ENCODE measurements around the gene WDPCP.
"Not testable (repeated sequence)": the region's sequence is repeated elsewhere in the genome, so short reads cannot be mapped to it uniquely, and the experiment has no call there.

DNA sequence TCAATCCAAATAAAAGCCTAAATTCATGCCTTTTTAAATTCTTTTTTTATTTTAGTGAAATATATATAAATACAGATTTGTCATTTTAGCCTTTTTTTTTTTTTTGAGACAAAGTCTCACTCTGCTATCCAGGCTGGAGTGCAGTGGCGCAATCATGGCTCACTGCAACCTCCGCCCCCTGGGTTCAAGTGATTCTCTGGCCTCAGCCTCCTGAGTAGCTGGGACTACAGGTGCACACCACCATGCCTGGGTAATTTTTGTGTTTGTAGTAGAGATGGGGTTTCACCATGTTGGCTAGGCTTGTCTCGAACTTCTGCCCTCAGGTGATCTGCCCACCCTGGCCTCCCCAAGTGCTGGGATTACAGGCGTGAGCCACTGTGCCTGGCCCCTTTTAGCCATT, 513.9 kb downstream of the WDPCP start:
- TF ChIP-seq EZH2phosphoT487 (IDR thresholded peaks at IDR 0.05; ENCODE audit: unreplicated experiment); EZH2 (IDR thresholded peaks at IDR 0.05; ENCODE audit: low read depth, unreplicated experiment); POLR2AphosphoS5 (IDR thresholded peaks at IDR 0.05; ENCODE audit: low read depth); JUNB (IDR thresholded peaks at IDR 0.05; ENCODE audit: unreplicated experiment); CREB1 (CRISPR knock-in tag; IDR thresholded peaks at IDR 0.05; ENCODE audit: low read depth); ZNF114 (CRISPR knock-in tag; IDR thresholded peaks at IDR 0.05); NANOG (IDR thresholded peaks at IDR 0.05; ENCODE audit: borderline replicate concordance): not testable (repeated sequence)
- TF ChIP-seq, protein P1, sequence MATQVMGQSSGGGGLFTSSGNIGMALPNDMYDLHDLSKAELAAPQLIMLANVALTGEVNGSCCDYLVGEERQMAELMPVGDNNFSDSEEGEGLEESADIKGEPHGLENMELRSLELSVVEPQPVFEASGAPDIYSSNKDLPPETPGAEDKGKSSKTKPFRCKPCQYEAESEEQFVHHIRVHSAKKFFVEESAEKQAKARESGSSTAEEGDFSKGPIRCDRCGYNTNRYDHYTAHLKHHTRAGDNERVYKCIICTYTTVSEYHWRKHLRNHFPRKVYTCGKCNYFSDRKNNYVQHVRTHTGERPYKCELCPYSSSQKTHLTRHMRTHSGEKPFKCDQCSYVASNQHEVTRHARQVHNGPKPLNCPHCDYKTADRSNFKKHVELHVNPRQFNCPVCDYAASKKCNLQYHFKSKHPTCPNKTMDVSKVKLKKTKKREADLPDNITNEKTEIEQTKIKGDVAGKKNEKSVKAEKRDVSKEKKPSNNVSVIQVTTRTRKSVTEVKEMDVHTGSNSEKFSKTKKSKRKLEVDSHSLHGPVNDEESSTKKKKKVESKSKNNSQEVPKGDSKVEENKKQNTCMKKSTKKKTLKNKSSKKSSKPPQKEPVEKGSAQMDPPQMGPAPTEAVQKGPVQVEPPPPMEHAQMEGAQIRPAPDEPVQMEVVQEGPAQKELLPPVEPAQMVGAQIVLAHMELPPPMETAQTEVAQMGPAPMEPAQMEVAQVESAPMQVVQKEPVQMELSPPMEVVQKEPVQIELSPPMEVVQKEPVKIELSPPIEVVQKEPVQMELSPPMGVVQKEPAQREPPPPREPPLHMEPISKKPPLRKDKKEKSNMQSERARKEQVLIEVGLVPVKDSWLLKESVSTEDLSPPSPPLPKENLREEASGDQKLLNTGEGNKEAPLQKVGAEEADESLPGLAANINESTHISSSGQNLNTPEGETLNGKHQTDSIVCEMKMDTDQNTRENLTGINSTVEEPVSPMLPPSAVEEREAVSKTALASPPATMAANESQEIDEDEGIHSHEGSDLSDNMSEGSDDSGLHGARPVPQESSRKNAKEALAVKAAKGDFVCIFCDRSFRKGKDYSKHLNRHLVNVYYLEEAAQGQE (IDR thresholded peaks at IDR 0.05; ENCODE audit: unreplicated experiment) = not testable (repeated sequence)
- TF ChIP-seq, protein P2, sequence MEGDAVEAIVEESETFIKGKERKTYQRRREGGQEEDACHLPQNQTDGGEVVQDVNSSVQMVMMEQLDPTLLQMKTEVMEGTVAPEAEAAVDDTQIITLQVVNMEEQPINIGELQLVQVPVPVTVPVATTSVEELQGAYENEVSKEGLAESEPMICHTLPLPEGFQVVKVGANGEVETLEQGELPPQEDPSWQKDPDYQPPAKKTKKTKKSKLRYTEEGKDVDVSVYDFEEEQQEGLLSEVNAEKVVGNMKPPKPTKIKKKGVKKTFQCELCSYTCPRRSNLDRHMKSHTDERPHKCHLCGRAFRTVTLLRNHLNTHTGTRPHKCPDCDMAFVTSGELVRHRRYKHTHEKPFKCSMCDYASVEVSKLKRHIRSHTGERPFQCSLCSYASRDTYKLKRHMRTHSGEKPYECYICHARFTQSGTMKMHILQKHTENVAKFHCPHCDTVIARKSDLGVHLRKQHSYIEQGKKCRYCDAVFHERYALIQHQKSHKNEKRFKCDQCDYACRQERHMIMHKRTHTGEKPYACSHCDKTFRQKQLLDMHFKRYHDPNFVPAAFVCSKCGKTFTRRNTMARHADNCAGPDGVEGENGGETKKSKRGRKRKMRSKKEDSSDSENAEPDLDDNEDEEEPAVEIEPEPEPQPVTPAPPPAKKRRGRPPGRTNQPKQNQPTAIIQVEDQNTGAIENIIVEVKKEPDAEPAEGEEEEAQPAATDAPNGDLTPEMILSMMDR (conservative IDR thresholded peaks at IDR 0.05; ENCODE audit: low read depth in 2 of 2) = not testable (repeated sequence)
